ENCODE results near the gene EFNA3. TPM values are rescaled to one million over a fixed set of nuclear protein-coding genes. Genes with fewer than 3 reads are reported as not detected.

Gene EFNA3
- total RNA-seq, 3 donors from 2014 or later = 2.1 to 17.4 (median 5.6) TPM

GRCh38 chr1:155125511-155125945 is 46.9 kb downstream of the EFNA3 start:
- Histone ChIP-seq H3K36me3 (ENCODE audit: low read depth) (no peaks in the 10 kb centered on the region), H3K4me3 (no peak overlapping the region), H3K4me1 (ENCODE audit: low read depth) (peaks cover 25% of the 10 kb centered on the region), H3K9me3 (no peaks in the 10 kb centered on the region)
- ATAC-seq (no peak), DNase-seq (peak in 2 of 3 donors; percentile 62)
- TF ChIP-seq, protein P1, sequence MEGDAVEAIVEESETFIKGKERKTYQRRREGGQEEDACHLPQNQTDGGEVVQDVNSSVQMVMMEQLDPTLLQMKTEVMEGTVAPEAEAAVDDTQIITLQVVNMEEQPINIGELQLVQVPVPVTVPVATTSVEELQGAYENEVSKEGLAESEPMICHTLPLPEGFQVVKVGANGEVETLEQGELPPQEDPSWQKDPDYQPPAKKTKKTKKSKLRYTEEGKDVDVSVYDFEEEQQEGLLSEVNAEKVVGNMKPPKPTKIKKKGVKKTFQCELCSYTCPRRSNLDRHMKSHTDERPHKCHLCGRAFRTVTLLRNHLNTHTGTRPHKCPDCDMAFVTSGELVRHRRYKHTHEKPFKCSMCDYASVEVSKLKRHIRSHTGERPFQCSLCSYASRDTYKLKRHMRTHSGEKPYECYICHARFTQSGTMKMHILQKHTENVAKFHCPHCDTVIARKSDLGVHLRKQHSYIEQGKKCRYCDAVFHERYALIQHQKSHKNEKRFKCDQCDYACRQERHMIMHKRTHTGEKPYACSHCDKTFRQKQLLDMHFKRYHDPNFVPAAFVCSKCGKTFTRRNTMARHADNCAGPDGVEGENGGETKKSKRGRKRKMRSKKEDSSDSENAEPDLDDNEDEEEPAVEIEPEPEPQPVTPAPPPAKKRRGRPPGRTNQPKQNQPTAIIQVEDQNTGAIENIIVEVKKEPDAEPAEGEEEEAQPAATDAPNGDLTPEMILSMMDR (IDR thresholded peaks at IDR 0.05) = no peak
- intact Hi-C loops (cut with DNase I, micrococcal nuclease) = no loop called here

GRCh38 chr1:155125946-155126555 is 47.4 kb downstream of the EFNA3 start:
- Histone ChIP-seq H3K4me3 (no peak overlapping the region), H3K4me1 (ENCODE audit: low read depth) (peaks cover 28% of the 10 kb centered on the region), H3K36me3 (ENCODE audit: low read depth) (no peaks in the 10 kb centered on the region), H3K9me3 (no peaks in the 10 kb centered on the region)
- peak; percentile 68 for ATAC-seq
- intact Hi-C loops (cut with DNase I, micrococcal nuclease) = no loop called here
- TF ChIP-seq, protein P1 (IDR thresholded peaks at IDR 0.05) = no peak
- DNase-seq = peak; percentile 92 to 95 (median 95)

GRCh38 chr1:155126556-155127104 is 48.0 kb downstream of the EFNA3 start:
- intact Hi-C loops (cut with DNase I, micrococcal nuclease) = no loop called here
- TF ChIP-seq, protein P1 (IDR thresholded peaks at IDR 0.05) = no peak
- no peaks in the 10 kb centered on the region for H3K9me3 ChIP-seq
- H3K4me1 ChIP-seq (ENCODE audit: low read depth) = peaks cover 28% of the 10 kb centered on the region
- peak overlapping the region; percentile 9 for H3K4me3 ChIP-seq
- no peaks in the 10 kb centered on the region for H3K36me3 ChIP-seq (ENCODE audit: low read depth)
- DNase-seq (peak; percentile 64 to 75 (median 73)), ATAC-seq (peak; percentile 3)

DNA sequence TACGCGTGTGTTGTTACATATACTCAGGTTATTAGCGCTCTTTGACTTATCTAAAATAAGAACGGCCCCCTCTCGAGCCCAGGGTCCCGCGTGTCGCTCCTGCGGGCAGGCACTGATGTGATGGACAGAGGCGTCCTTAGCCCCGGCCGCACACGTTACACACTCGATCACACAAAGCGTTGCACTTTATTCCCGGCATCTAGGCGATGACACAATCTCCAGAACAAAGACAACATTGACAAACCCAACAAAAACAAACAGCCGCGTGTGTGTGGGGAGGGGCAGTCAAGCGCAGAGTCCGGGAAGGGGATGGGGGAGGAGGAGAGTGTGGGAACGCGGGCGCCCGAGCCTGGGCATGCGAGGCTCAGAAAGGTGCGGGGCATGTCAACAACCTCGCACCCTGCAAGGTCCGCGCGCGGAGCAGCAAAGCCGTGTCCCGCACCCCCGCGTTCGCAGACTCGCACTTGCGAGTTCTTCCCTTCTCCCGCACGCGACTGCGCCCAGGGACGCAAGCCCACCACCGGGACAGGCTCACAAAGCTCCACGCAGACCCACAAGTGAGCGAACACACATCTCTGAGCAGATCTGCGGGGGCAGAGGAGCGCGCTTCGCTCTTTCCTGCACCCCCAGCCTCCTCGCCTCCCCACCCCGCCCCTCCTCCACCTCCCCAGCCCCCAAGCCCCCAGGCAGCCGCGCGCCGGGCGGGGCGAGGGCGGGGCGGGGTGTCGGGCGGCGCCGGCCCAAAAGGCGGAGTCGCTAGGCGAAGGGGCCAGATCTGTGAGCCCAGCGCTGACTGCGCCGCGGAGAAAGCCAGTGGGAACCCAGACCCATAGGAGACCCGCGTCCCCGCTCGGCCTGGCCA is 48.7 kb downstream of the EFNA3 start, which contains the start of gene EFNA1:
Gene EFNA1, plus strand, starts transcription at position 772 of the 862 bp plus-strand sequence. CDS start 102 bp downstream, outside the sequence.
- H3K4me1 ChIP-seq (ENCODE audit: low read depth) = peaks cover 28% of the 10 kb centered on the region

More for the DNA sequence above, 48.7 kb downstream of the EFNA3 start, which contains the start of gene EFNA1:
- Histone ChIP-seq H3K36me3 (ENCODE audit: low read depth) (no peaks in the 10 kb centered on the region), H3K4me3 (peak within 1 kb of the TSS; percentile 63), H3K9me3 (no peaks in the 10 kb centered on the region)
- DNase-seq (peak; percentile 88 to 90 (median 88)), ATAC-seq (peak; percentile 61)
- intact Hi-C loops (cut with DNase I, micrococcal nuclease) = no loop called here
- TF ChIP-seq, protein P1 (IDR thresholded peaks at IDR 0.05) = no peak
